ENCODE measurements around the gene RRAS.

RRAS gene

DNA sequence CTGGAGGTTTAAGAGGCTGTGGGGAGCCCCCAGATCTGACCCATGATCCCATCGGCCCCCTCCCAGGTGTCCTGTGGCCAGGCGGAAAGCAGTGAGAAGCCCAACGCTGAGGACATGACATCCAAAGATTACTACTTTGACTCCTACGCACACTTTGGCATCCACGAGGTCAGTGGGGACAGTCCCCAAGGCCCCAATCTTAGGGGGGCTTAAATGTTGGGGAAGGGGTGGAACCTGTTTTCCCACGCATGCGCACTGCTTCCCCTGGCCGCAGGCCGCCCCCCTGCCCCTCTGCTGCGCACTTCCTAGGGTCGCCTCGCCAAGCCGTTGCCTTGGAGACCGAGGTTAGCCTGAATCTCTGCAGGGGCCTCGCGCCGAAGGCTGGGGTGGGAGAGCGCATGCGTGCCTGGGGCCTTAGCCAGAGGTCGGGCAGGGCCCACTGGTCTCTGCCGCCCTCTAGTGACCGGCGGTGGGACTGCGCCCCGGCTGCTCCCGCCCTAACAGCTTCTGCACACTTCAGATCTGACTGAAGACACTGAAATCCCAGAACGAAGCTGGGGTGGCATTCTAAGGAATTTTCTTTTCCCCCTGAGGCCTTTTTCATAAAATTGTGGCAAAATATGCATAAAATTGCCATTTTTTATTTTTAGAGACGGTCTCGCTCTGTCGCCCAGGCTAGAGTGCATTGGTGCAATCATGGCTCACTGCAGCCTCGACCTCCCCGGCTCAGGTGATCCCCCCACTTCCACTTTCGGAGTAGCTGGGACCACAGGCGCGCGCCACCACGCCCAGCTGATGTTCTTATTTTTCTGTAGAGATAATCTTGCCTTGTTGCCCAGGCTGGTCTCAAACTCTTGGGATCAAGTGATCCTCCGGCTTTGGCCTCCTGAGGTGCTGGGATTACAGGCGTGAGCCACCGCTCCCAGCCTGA, 40.7 kb upstream of the RRAS start:
- peak in 1 of 2 experiments; percentile 89 for DNase-seq (ENCODE audit: low read depth in 1 of 2, low spot score in 1 of 2)
- Histone ChIP-seq H3K27me3 (ENCODE audit: insufficient read depth, poor library complexity, severe bottlenecking) (no peaks in the 10 kb centered on the region), H3K27ac (replicated peaks) (peak overlapping the region; percentile 28; the same call in 1 of the 2 replicates), H3K4me3 (replicated peaks; ENCODE audit: insufficient read depth, low read length) (no peak overlapping the region)
- TF ChIP-seq POLR2AphosphoS5 (IDR thresholded peaks at IDR 0.05; ENCODE audit: low read depth): no peak
- TF ChIP-seq, protein P1, sequence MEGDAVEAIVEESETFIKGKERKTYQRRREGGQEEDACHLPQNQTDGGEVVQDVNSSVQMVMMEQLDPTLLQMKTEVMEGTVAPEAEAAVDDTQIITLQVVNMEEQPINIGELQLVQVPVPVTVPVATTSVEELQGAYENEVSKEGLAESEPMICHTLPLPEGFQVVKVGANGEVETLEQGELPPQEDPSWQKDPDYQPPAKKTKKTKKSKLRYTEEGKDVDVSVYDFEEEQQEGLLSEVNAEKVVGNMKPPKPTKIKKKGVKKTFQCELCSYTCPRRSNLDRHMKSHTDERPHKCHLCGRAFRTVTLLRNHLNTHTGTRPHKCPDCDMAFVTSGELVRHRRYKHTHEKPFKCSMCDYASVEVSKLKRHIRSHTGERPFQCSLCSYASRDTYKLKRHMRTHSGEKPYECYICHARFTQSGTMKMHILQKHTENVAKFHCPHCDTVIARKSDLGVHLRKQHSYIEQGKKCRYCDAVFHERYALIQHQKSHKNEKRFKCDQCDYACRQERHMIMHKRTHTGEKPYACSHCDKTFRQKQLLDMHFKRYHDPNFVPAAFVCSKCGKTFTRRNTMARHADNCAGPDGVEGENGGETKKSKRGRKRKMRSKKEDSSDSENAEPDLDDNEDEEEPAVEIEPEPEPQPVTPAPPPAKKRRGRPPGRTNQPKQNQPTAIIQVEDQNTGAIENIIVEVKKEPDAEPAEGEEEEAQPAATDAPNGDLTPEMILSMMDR (IDR thresholded peaks at IDR 0.05; ENCODE audit: insufficient read depth, low read length): peak; percentile 98

DNA sequence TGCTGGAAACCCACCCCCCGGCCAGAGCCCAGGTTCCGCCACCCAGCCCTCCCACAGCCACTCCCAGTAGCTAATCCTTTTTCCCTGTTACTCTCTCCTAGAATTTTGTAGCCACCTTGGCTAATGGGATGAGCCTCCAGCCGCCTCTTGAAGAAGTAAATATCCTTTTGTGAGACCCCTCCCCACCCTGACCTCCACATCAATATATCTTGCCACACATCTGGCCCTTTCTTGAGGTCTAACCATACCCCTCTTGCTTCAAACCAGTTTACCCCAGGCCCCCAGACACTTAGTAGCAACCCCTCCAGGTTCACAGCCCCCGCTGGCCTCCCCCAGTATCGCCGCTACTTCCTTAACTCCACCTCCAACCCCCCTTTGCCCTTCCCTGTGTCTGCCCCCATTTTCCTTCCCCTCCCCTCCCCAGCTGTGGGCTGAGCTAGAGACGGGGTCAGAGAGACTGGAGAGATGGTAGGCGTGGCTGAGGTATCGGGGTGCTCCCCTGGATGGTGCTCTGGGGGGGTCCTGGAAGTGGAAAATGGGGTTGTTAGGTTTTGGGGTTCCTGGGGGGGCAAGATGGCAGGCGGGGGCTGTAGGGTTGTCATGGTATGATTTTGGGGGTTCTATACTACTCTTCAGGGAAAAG, 39.9 kb upstream of the RRAS start:
- Histone ChIP-seq H3K27me3 (ENCODE audit: insufficient read depth, poor library complexity, severe bottlenecking) (no peaks in the 10 kb centered on the region), H3K27ac (replicated peaks) (no peak overlapping the region), H3K4me3 (replicated peaks; ENCODE audit: insufficient read depth, low read length) (no peak overlapping the region)
- DNase-seq (ENCODE audit: low read depth in 1 of 2, low spot score in 1 of 2): no peak
- TF ChIP-seq SPI1 (IDR thresholded peaks at IDR 0.05; ENCODE audit: borderline replicate concordance, low read depth) (no peak), GABPA (IDR thresholded peaks at IDR 0.05; ENCODE audit: low read depth) (no peak), POLR2AphosphoS5 (IDR thresholded peaks at IDR 0.05; ENCODE audit: low read depth) (no peak)
- TF ChIP-seq, protein P1 (IDR thresholded peaks at IDR 0.05; ENCODE audit: insufficient read depth, low read length): no peak
- TF ChIP-seq, protein P2, sequence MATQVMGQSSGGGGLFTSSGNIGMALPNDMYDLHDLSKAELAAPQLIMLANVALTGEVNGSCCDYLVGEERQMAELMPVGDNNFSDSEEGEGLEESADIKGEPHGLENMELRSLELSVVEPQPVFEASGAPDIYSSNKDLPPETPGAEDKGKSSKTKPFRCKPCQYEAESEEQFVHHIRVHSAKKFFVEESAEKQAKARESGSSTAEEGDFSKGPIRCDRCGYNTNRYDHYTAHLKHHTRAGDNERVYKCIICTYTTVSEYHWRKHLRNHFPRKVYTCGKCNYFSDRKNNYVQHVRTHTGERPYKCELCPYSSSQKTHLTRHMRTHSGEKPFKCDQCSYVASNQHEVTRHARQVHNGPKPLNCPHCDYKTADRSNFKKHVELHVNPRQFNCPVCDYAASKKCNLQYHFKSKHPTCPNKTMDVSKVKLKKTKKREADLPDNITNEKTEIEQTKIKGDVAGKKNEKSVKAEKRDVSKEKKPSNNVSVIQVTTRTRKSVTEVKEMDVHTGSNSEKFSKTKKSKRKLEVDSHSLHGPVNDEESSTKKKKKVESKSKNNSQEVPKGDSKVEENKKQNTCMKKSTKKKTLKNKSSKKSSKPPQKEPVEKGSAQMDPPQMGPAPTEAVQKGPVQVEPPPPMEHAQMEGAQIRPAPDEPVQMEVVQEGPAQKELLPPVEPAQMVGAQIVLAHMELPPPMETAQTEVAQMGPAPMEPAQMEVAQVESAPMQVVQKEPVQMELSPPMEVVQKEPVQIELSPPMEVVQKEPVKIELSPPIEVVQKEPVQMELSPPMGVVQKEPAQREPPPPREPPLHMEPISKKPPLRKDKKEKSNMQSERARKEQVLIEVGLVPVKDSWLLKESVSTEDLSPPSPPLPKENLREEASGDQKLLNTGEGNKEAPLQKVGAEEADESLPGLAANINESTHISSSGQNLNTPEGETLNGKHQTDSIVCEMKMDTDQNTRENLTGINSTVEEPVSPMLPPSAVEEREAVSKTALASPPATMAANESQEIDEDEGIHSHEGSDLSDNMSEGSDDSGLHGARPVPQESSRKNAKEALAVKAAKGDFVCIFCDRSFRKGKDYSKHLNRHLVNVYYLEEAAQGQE (IDR thresholded peaks at IDR 0.05; ENCODE audit: insufficient replicate concordance, low read depth): no peak

DNA sequence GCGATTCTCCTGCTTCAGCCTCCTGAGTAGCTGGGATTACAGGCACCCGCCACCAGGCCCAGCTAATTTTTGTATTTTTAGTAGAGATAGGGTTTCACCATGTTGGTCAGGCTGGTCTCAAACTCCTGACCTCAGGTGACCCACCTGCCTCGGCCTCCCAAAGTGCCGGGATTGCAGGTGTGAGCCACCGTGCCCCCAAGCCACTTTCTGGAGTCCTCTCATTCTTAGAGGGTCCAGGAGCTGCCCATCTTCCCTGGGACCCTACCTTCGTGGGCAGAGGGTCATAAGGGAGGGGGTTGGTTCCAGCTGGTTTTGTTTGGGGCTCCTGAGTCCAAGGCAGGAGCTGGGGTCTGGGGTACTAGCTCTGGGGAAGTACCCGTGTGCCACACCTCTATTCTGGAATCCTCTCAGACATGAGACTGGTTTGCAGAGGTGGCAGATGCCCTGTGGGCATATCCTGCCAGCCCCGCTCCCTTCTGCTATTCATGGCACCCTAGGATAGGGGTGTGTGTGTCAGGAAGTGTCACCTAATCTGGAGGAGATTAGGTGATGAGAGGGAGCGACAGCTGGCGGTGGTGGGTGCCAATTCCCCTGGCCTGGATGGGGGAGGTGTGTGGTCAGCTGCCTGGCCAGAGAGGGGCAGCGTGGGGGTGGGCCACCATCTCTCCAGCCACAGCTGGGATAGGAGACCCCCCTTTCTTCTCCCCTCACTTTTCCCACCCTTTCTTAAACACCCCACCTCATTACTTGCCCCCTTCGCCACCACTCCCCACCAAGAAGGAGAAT, 39.2 kb upstream of the RRAS start:
- no peak for DNase-seq (ENCODE audit: low read depth in 1 of 2, low spot score in 1 of 2)
- TF ChIP-seq POLR2AphosphoS5 (IDR thresholded peaks at IDR 0.05; ENCODE audit: low read depth) (no peak), GABPA (IDR thresholded peaks at IDR 0.05; ENCODE audit: low read depth) (no peak), SPI1 (IDR thresholded peaks at IDR 0.05; ENCODE audit: borderline replicate concordance, low read depth) (no peak)
- TF ChIP-seq, protein P2 (IDR thresholded peaks at IDR 0.05; ENCODE audit: insufficient replicate concordance, low read depth): no peak
- TF ChIP-seq, protein P1 (IDR thresholded peaks at IDR 0.05; ENCODE audit: insufficient read depth, low read length): no peak
- no peaks in the 10 kb centered on the region for H3K27me3 ChIP-seq (ENCODE audit: insufficient read depth, poor library complexity, severe bottlenecking)
- no peak overlapping the region for H3K27ac ChIP-seq (replicated peaks)
- H3K4me3 ChIP-seq (replicated peaks; ENCODE audit: insufficient read depth, low read length): peak overlapping the region; percentile 25; the same call in 1 of the 2 replicates
